Fibroblast of skin of back (primary cell): ENCODE measurements around the gene FOXJ2. TPM values are rescaled to one million over a fixed set of nuclear protein-coding genes. Genes with fewer than 3 reads are reported as not detected.
"Not testable (repeated sequence)": the region's sequence is repeated elsewhere in the genome, so short reads cannot be mapped to it uniquely, and the experiment has no call there.

ENCODE experiments used
- DNase-seq: peaks from one replicate; pipeline ENCODE4 v3.0.0-alpha.2; 2013
- polyA plus RNA-seq, 2 experiments: library from polyadenylated mRNA; unstranded; fragments of 120-200 nt; gene quantifications; one replicate each; pipeline ENCODE4 v1.2.1, GENCODE V29; 2013; ENCODE audit not compliant: insufficient read length in 2 of 2

The FOXJ2 gene
- 21.6 TPM for polyA plus RNA-seq (2013, experiment 1 of 2; ENCODE audit: insufficient read length)
- 19.3 TPM for polyA plus RNA-seq (2013, experiment 2 of 2; ENCODE audit: insufficient read length)

DNA sequence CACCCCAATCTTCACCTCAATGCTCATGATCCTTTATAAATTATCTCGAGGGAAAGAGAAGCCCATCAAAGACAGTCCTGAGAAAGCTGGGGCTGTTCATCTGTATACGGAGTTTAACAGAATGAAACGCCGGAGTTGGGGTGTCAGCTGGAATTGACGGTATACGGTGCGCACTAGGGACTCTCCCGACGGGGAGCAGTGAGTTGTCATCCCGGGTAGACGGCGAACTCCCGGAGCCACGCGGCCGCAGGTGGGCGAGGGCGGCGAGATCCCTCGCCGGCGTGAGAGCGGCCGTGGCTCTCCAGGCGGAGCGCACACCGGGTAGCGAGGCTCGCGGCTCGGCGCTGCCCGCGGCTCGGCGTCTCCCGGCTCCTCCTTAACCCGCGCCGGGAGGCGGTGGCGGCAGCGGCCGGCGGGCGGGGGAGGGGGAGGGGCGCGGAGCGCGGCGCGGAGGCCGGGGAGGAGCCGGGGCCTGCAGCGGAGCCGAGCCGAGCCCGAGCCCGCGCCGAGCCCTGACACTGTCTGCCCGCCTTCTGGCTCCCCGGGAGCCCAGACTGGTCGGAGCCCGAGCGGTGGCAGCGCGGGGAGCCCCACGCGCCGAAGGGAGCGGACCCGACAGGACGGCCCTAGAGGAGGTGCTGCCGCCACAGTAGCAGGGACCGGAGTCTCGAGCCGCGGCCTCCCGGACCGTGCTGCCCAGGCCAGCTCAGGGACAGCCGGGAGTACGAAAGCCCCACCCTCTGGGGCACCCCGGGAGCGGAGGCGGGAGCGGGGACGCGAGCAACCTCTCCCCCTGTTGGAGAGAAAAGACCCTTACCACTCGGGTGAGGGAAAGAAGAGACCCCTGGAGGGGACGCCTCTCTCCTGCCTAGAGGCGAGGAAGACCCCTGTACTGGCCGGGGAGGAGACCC lies at the start of gene FOXJ2:
Gene FOXJ2 (plus strand): TSS at position 475 of the 911 bp plus-strand sequence. CDS start 7,117 bp downstream, outside the sequence.
- peak; percentile 77 for DNase-seq

DNA sequence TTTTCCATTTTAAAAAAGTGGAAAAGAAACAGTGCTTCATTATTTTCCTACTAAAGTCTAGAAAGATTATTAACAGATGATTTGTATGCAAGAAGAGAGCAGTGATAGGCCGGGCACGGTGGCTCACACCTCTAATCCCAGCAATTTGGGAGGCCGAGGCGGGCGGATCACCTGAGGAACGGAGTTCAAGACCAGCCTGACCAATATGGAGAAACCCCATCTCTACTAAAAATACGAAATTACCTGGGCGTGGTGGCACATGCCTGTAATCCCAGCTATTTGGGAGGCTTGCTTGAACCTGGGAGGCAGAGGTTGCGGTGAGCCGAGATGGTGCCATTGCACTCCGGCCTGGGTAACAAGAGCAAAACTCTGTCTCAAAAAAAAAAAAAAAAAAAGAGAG lies 49.5 kb upstream of the FOXJ2 start:
- not testable (repeated sequence) for DNase-seq

DNA sequence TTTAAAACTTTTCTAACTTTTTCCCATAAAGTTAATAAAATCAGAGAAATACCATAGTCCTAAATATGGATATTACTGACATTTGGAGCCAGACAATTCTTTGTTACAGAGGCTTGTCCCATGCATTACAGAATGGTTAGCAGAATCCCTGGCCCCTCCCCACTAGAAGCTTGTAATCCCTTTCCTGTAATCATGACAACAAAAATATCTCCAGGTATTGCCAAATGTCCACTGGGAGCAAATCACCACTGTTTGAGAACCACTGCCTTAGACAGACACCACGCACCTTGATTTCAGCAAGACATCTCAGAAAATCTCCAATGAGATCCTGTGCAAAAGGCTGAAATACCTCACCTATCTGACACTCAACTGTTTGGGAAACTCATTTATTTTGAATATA lies 49.1 kb upstream of the FOXJ2 start:
- not testable (repeated sequence) for DNase-seq

DNA sequence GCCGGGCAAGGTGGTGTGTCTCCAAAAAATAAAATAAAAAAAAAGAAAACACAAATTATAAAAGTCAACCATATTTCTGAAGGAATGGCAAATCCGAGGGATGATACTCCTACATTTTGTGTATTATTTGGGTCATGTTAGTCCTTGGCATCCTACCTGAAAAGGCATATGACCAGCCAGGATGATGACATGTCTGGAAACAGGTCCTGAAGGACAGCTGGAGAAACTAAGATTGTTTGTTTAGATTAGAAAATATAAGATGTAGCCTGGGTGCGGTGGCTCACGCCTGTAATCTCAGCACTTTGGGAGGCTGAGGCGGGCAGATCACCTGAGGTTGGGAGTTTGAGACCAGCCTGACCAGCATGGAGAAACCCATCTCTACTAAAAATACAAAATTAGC lies 47.6 kb upstream of the FOXJ2 start:
- DNase-seq: no peak

DNA sequence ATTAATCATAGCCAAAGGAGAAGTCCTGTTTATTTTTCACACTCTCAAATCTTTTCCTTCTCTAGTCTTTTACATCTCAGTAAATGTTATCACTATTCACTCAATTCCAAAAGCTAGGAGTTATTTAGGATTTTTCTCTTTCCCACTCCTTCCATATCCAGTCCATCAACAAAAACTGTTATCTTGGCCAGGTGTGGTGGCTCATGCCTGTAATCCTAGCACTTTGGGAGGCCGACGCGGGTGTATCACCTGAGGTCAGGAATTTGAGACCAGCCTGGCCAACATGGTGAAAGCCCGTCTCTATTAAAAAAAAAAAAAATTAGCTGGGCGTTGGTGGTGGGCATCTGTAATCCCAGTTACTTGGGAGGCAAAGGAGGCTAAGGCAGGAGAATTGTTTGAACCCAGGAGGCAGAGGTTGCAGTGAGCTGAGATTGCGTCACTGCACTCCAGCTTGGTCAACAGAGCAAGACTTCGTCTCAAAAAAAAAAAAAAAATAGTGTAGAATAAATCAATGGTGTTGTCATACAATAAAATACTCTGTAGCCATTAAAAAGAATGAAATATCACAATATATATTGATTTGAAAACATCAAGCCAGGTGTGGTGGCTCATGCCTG lies 46.6 kb upstream of the FOXJ2 start:
- no peak for DNase-seq

- no peak for DNase-seq
These were observed 42.6 kb upstream of the FOXJ2 start for GRCh38 chr12:7989827-7990491.

DNA sequence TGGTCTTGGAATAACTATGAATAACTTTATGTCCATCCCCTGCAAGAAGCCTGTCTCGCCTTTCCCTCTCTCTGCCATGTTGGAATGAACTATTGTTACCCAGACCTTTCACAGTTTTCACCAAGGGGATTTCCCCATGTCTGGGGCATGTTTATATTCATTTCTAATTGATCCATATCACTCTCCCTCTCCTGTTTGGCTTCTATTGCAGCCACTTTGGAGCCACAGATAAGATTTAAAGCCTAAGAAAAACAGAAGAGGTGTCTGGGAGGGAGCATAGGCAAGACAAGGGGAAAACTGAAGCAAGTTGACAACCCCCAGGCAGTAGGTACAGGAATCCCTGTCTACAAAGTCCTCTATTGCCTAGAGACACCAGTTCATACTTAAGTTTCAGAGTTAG lies 41.0 kb upstream of the FOXJ2 start:
- no peak for DNase-seq

GRCh38 chr12:7994731-7995205 lies 37.7 kb upstream of the FOXJ2 start:
- peak; percentile 96 for DNase-seq

DNA sequence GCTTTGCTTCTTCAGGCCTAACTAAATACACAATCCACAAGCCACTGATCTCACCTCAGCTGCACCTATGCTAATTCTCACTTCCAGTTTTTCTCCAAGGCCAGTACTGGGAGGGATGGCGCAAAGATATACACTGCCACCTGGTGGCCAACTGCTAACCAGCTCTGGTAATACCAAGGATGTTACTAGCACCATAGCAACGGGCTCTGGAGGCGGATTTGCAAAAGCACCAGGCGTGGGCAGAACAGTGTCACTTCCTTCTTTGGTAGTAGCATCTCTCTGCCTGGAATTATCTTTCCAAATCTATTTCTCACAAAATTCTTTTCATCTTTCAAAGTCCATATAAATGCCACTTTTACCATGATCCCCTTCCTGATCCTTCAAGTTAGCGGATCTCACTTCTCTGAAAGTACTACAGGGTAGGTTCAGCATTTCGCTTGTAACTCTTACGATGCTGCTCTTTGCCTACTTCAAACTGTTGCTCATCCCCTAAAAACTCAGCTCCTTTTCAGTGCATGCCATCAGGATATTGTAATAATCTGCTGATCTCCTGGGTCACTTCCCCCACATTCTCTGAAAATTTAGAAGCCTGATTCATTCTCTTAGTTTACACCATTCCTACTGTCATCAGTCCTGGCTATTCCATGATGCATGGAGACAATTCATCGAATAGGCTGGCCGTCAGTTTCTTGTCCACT lies 37.1 kb upstream of the FOXJ2 start:
- peak; percentile 87 for DNase-seq

DNA sequence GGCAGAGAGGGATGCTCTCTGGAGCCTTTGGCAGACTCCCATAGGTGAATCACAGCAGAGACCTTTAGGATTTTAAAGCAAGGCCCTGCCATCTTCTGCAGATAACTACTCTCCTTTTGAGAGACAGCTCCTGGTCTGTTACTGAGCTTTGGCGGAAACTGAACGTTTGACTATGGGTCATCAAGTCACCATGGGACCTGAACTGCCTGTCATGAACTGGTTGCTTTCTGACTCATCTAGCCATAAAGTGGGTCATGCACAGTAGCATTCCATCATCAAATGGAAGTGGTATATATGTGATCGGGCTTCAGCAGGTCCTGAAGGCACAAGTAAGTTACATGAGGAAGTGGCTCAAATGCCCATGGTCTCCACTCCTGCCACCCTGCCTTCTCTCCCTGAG lies 31.7 kb upstream of the FOXJ2 start:
- DNase-seq: not testable (repeated sequence)

DNA sequence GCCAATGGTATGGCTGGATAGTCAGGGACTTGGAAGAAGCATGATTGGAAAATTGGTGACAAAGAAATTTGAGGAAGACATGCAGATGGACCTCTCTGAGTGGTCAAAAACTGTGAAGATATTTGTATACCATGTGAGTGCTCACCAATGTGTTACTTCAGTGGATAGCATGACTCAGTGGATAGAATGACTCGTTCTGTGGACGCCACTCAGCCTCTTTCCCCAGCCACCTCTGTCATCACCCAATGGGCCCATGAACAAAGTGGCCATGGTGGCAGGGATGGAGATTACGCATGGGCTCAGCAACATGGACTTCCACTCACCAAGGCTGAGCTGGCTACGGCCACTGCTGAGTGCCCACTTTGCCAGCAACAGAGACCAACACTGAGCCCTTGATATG lies 31.0 kb upstream of the FOXJ2 start:
- peak; percentile 16 for DNase-seq

DNA sequence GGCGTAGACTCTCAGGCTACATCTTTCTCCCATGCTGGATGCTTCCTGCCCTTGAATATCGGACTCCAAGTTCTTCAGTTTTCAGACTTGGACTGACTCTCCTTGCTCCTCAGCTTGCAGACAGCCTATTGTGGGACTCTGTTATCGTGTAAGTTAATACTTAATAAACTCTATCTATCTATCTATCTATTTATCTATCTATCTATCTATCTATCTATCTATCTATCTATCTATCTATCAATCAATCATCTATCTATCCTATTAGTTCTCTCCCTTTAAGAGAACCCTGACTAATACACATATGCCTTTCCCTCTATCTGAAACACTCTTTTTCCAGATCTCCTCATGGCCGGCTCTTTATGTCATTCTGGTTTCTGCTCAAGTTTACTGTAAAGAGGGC lies 27.6 kb upstream of the FOXJ2 start:
- not testable (repeated sequence) for DNase-seq

DNA sequence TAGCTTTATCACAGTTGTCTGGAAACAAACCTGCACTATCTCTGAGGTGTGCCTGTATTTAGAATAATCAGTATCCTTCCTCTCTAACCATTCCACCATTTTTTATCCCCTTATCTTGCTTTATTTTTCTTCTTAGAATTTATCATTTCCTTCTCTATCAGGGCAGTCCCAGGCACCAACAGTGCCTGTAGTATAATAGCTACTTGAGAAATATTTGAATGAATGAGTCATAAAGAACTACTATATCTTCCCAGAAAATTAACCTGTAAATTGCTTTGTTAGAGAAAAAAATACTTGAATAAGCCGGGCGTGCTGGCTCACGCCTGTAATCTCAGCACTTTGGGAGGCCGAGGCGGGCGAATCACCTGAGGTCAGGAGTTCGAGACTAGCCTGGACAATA lies 21.2 kb upstream of the FOXJ2 start:
- DNase-seq: no peak

DNA sequence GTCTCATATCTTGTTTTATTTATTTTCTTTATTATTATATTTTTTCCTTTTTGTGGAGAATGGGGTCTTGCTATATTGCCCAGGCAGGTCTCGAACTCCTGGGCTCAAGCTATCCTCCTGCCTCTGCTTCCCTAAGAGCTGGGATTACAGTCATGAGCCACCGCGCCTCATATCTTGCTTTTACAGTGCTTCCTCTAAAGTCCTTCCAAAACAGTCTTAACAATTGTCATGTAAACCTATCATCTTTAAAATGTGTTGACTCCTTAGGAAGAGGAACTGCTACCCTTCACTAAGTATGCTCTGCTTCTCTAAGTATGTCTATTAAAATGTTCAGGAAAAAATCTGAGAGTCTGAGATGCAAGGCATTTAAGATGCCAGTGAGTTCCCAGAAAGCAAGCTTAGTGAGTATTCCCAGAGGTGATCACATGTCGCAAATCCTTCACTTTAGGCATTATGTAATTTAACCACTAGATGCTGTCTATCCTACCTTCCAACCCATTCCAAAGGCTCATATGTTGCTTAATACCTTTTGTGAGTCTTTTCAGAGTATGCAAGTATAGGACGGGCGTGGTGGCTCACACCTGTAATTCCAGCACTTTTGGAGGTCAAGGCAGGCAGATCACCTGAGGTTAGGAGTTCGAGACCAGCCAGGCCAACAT lies 19.7 kb upstream of the FOXJ2 start:
- no peak for DNase-seq

- DNase-seq: no peak
These were observed 17.7 kb upstream of the FOXJ2 start for GRCh38 chr12:8014836-8015235.

DNA sequence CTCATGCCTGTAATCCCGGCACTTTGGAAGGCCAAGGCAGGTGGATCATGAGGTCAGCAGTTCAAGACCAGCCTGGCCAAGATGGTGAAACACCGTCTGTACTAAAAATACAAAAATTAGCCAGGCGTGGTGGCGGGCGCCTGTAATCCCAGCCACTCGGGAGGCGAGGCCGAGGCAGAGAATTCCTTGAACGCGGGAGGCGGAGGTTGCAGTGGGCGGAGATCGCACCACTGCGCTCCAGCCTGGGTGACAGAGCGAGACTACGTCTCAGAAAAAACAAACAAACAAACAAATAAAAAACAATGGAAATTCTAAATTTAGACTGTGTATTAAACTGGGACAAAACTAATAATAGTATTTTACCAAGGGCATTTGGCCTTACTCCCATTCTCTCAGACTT lies 14.3 kb upstream of the FOXJ2 start:
- DNase-seq: not testable (repeated sequence)

- DNase-seq: no peak
These were observed 13.6 kb upstream of the FOXJ2 start for GRCh38 chr12:8018666-8019581.

- DNase-seq: peak; percentile 100
These were observed 6.1 kb upstream of the FOXJ2 start for GRCh38 chr12:8026291-8026900.

DNA sequence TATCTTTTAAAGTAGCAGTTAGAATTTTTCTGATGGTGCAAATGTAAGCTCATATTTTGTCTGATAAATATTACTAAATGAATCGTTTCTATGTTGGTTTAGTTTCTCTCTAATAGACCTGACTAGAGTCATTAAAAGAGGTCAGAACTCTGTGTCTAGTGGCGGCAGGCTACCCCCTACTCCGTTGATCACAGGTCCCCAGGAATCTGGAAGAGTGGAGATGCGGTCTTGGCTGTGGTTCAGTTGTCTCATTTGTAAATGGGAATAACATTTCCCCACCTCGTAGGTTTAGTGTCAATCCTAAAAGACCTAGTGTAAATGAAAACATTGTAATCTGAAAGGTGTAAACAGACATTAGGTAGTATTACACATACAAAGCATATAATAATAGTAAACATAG lies 4.7 kb upstream of the FOXJ2 start:
- no peak for DNase-seq

- DNase-seq: no peak
These were observed 4.2 kb upstream of the FOXJ2 start for GRCh38 chr12:8028267-8028666.
